Activated naive CD8-positive, alpha-beta T cell treated with anti-CD3 and anti-CD28 coated beads, Interleukin-2, amount 50 U/mL, for 24 hours (primary cell): ENCODE results near the gene CREB5.

Experiments used
- ATAC-seq: fragments of 150-1000 bp; cut with Tn5 transposase; one replicate; pipeline ENCODE4 v1.10.0; 2021
- DNase-seq: peaks from one replicate; pipeline ENCODE4 v3.0.0; 2021
- H3K27ac Mint-ChIP-seq: one replicate; pipeline ENCODE4 v1.8.0; 2021; ENCODE audit warnings: mild to moderate bottlenecking, mixed read lengths
- H3K27me3 Mint-ChIP-seq: one replicate; pipeline ENCODE4 v1.8.0; 2021; ENCODE audit warnings: mixed read lengths
- H3K36me3 Mint-ChIP-seq: one replicate; pipeline ENCODE4 v1.8.0; 2021; ENCODE audit warnings: low read depth, mixed read lengths
- H3K4me1 Mint-ChIP-seq: one replicate; pipeline ENCODE4 v1.8.0; 2021; ENCODE audit warnings: mixed read lengths
- H3K4me3 Mint-ChIP-seq: one replicate; pipeline ENCODE4 v1.8.0; 2021; ENCODE audit warnings: mild to moderate bottlenecking, moderate library complexity, mixed read lengths
- H3K9me3 Mint-ChIP-seq: one replicate; pipeline ENCODE4 v1.8.0; 2021; ENCODE audit warnings: mixed read lengths

CREB5 gene

GRCh38 chr7:28675429-28675828 lies 263.1 kb downstream of the CREB5 start:
- Mint-ChIP-seq H3K27ac (no peak overlapping the region), H3K4me3 (no peak overlapping the region), H3K27me3 (peaks cover 2% of the 10 kb centered on the region), H3K4me1 (no peaks in the 10 kb centered on the region), H3K36me3 (no peaks in the 10 kb centered on the region), H3K9me3 (no peaks in the 10 kb centered on the region)
- ATAC-seq, result no peak
- DNase-seq, result no peak

DNA sequence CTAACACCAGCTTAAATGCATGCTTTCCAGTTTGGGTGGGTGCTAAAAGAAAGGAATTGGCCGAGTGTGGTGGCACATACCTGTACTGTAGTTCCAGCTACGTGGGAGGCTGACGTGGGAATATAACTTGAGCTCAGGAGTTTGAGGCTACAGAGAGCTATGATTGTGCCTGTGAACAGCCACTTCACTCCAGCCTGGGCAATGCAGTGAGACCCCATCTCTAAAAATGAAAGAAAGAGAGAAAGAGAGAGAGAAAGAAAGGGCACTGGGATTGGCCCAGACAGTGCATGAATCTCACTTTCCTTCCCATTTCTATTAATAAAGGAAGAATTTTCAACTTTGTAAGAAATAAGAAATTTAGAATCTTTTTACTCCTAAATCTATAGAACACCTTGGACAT lies 265.4 kb downstream of the CREB5 start:
- ATAC-seq, result no peak
- no peak overlapping the region for H3K27ac Mint-ChIP-seq

GRCh38 chr7:28678431-28678965 lies 266.2 kb downstream of the CREB5 start:
- Mint-ChIP-seq H3K36me3 (no peaks in the 10 kb centered on the region), H3K27me3 (peaks cover 5% of the 10 kb centered on the region), H3K4me1 (no peaks in the 10 kb centered on the region), H3K9me3 (no peaks in the 10 kb centered on the region), H3K4me3 (no peak overlapping the region), H3K27ac (no peak overlapping the region)
- ATAC-seq (no peak), DNase-seq (no peak)

More for the DNA sequence above, 265.4 kb downstream of the CREB5 start:
- Mint-ChIP-seq H3K4me1 (no peaks in the 10 kb centered on the region), H3K27me3 (peaks cover 2% of the 10 kb centered on the region), H3K4me3 (no peak overlapping the region), H3K9me3 (no peaks in the 10 kb centered on the region), H3K36me3 (no peaks in the 10 kb centered on the region)
- DNase-seq, result no peak

- Mint-ChIP-seq H3K4me3 (no peak overlapping the region), H3K27me3 (peaks cover 7% of the 10 kb centered on the region), H3K27ac (no peak overlapping the region), H3K36me3 (no peaks in the 10 kb centered on the region), H3K4me1 (no peaks in the 10 kb centered on the region), H3K9me3 (no peaks in the 10 kb centered on the region)
- DNase-seq (no peak), ATAC-seq (no peak)
These were observed 269.5 kb downstream of the CREB5 start for GRCh38 chr7:28681693-28682310.

DNA sequence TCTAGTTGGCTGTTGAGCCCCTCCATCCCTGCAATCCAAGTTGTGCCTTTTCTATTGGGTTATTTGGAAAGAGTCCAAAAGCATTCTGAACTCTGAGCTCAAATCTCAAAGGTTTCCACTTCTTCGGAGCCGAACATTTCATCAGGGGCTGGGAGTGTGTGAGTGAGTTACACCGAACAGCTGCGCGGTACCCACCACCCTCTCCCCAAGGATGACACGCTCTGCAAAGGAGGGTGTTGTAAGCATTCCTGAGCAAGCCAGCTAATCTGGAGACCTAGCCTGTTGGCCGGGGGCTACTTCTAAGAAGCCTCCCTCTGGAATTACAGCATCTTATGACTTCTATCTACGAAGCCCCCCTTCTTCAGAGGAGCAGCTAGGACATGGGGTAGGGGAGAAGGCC lies 270.5 kb downstream of the CREB5 start:
- no peak for DNase-seq
- H3K9me3 Mint-ChIP-seq, result no peaks in the 10 kb centered on the region
- no peaks in the 10 kb centered on the region for H3K36me3 Mint-ChIP-seq
- ATAC-seq, result no peak
- no peaks in the 10 kb centered on the region for H3K4me1 Mint-ChIP-seq
- H3K27ac Mint-ChIP-seq, result no peak overlapping the region
- no peak overlapping the region for H3K4me3 Mint-ChIP-seq
- peaks cover 7% of the 10 kb centered on the region for H3K27me3 Mint-ChIP-seq

DNA sequence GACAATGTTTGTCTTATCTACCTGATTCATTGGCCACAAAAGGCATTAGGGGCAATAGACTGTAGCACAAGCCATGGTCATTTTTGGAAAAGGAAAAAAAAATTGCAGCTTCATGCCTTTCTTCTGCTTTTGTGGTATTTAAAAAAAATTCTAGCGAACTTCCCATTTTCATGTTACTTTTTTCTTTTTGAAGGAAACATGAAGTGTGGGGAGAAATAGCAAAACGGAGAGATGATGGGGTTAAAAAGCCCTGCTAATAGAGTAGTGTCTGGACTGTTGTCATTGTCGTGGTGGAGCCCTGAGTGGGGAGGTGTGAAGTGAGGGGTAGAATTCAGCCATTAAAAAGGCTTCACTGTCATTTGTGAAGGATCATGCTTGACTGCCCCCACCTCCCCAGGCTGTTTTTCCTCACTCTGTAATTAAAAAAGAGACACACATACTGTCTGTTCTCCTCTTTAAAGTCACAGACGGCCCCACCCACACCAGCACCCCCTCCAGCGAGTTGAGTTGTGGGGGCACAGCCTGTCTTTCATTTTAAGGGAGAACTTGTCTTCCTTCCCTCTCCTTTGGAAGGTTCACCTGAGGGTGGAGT lies 272.4 kb downstream of the CREB5 start:
- Mint-ChIP-seq H3K4me1 (no peaks in the 10 kb centered on the region), H3K36me3 (no peaks in the 10 kb centered on the region), H3K27ac (no peak overlapping the region), H3K27me3 (peaks cover 7% of the 10 kb centered on the region), H3K9me3 (no peaks in the 10 kb centered on the region), H3K4me3 (no peak overlapping the region)
- no peak for ATAC-seq
- no peak for DNase-seq

DNA sequence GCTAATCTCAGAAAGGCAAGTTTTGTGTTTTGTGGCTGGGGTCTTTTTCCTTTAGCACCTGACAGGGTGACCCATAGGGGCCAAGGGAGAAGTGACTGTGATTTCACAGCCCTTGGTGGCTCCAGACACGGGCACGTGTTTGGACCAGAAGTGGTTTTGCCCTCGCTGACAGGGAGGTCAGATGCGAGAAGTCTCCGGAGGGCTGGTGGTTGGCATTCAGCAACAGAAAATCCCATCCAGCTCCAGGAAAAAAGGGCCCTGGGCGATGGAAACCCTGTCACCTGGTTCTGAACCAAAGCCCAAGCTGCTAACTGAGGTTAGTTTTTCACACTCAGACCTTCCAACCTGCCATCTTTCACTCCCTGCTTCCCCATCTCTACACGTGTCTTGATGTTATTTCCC lies 272.9 kb downstream of the CREB5 start:
- DNase-seq (no peak), ATAC-seq (peak; percentile 9)
- H3K4me1 Mint-ChIP-seq, result no peaks in the 10 kb centered on the region
- peaks cover 7% of the 10 kb centered on the region for H3K27me3 Mint-ChIP-seq
- no peaks in the 10 kb centered on the region for H3K36me3 Mint-ChIP-seq
- H3K9me3 Mint-ChIP-seq, result no peaks in the 10 kb centered on the region
- H3K27ac Mint-ChIP-seq, result no peak overlapping the region
- no peak overlapping the region for H3K4me3 Mint-ChIP-seq

GRCh38 chr7:28685644-28686417 lies 273.5 kb downstream of the CREB5 start:
- H3K4me3 Mint-ChIP-seq, result no peak overlapping the region
- peaks cover 7% of the 10 kb centered on the region for H3K27me3 Mint-ChIP-seq
- ATAC-seq, result peak; percentile 55
- no peaks in the 10 kb centered on the region for H3K4me1 Mint-ChIP-seq
- H3K9me3 Mint-ChIP-seq, result no peaks in the 10 kb centered on the region
- DNase-seq, result peak; percentile 11
- H3K36me3 Mint-ChIP-seq, result no peaks in the 10 kb centered on the region
- no peak overlapping the region for H3K27ac Mint-ChIP-seq

DNA sequence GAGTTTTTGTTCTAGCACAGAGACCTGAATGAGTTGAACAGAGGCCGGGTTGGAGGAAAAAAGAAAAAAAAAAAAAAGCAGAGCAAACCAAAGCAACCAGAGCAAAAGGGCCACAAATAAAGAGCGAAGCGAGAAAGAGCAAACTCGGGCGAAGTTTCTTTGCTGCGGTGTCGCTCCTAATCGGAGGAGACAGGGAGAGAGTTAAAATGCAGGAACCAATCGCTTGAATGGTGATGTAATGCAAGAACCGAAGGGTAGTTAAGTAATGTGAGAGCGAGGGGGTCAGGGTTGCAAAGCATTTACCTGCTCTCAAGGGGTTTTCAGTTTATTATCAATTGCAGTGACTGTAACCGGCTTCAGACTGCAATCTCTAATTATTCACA lies 274.1 kb downstream of the CREB5 start:
- DNase-seq (no peak), ATAC-seq (no peak)
- H3K36me3 Mint-ChIP-seq, result no peaks in the 10 kb centered on the region
- no peak overlapping the region for H3K4me3 Mint-ChIP-seq
- H3K9me3 Mint-ChIP-seq, result no peaks in the 10 kb centered on the region
- peaks cover 7% of the 10 kb centered on the region for H3K27me3 Mint-ChIP-seq
- no peak overlapping the region for H3K27ac Mint-ChIP-seq
- H3K4me1 Mint-ChIP-seq, result no peaks in the 10 kb centered on the region

GRCh38 chr7:28687537-28687936 lies 275.2 kb downstream of the CREB5 start:
- peaks cover 7% of the 10 kb centered on the region for H3K27me3 Mint-ChIP-seq
- no peak overlapping the region for H3K27ac Mint-ChIP-seq
- no peak overlapping the region for H3K4me3 Mint-ChIP-seq
- DNase-seq (no peak), ATAC-seq (no peak)
- no peaks in the 10 kb centered on the region for H3K36me3 Mint-ChIP-seq
- H3K9me3 Mint-ChIP-seq, result no peaks in the 10 kb centered on the region
- H3K4me1 Mint-ChIP-seq, result no peaks in the 10 kb centered on the region

- Mint-ChIP-seq H3K27me3 (peaks cover 7% of the 10 kb centered on the region), H3K27ac (no peak overlapping the region), H3K9me3 (no peaks in the 10 kb centered on the region), H3K4me3 (no peak overlapping the region), H3K36me3 (no peaks in the 10 kb centered on the region), H3K4me1 (no peaks in the 10 kb centered on the region)
- ATAC-seq (no peak), DNase-seq (no peak)
These were observed 275.9 kb downstream of the CREB5 start for GRCh38 chr7:28688174-28688573.

- Mint-ChIP-seq H3K27ac (no peak overlapping the region), H3K9me3 (no peaks in the 10 kb centered on the region), H3K36me3 (no peaks in the 10 kb centered on the region), H3K27me3 (peaks cover 4% of the 10 kb centered on the region), H3K4me3 (no peak overlapping the region), H3K4me1 (no peaks in the 10 kb centered on the region)
- DNase-seq (no peak), ATAC-seq (no peak)
These were observed 276.3 kb downstream of the CREB5 start for GRCh38 chr7:28688651-28689050.

GRCh38 chr7:28695300-28696295 lies 283.3 kb downstream of the CREB5 start:
- Mint-ChIP-seq H3K36me3 (no peaks in the 10 kb centered on the region), H3K4me1 (peaks cover 8% of the 10 kb centered on the region), H3K27me3 (no peaks in the 10 kb centered on the region), H3K27ac (no peak overlapping the region), H3K9me3 (no peaks in the 10 kb centered on the region), H3K4me3 (no peak overlapping the region)
- no peak for DNase-seq
- ATAC-seq, result no peak

- DNase-seq, result no peak
- no peaks in the 10 kb centered on the region for H3K36me3 Mint-ChIP-seq
- H3K9me3 Mint-ChIP-seq, result no peaks in the 10 kb centered on the region
- H3K4me3 Mint-ChIP-seq, result no peak overlapping the region
- no peaks in the 10 kb centered on the region for H3K27me3 Mint-ChIP-seq
- H3K27ac Mint-ChIP-seq, result no peak overlapping the region
- H3K4me1 Mint-ChIP-seq, result peaks cover 8% of the 10 kb centered on the region
- no peak for ATAC-seq
These were observed 285.7 kb downstream of the CREB5 start for GRCh38 chr7:28697913-28698563.
